Spinal cord (tissue), 10 donors: Measurements from ENCODE around the gene SNAP25. TPM values are rescaled to one million over a fixed set of nuclear protein-coding genes. Genes with fewer than 3 reads are reported as not detected.

Experiments used
- DNase-seq, 6 donors: peaks; one replicate each; pipeline versions ENCODE4 v3.0.0 to v3.0.0-alpha.2; 2013 to 2015; ENCODE audit warnings: low spot score in 6 of 6, low read depth in 4 of 6
- H3K27ac ChIP-seq: one replicate; pipeline ENCODE4 v1.5.1; 2013; ENCODE audit warnings: low read depth, low read length, control low read depth
- H3K27me3 ChIP-seq: one replicate; pipeline ENCODE4 v1.6.1; 2013; ENCODE audit warnings: low read length; ENCODE audit not compliant: control insufficient read depth, insufficient read depth
- H3K36me3 ChIP-seq: one replicate; pipeline ENCODE4 v1.6.1; 2013; ENCODE audit warnings: low read length; ENCODE audit not compliant: control insufficient read depth, insufficient read depth
- H3K4me1 ChIP-seq: one replicate; pipeline ENCODE4 v1.6.1; 2013; ENCODE audit warnings: low read length; ENCODE audit not compliant: control insufficient read depth, insufficient read depth
- H3K4me3 ChIP-seq: one replicate; pipeline ENCODE4 v1.5.1; 2013; ENCODE audit warnings: low read depth, low read length, control low read depth
- H3K9me3 ChIP-seq: one replicate; pipeline ENCODE4 v1.6.1; 2013; ENCODE audit warnings: low read length; ENCODE audit not compliant: control insufficient read depth, insufficient read depth
- WGBS: methylation state at CpG from one replicate; pipeline ENCODE4 v1.1.5; 2013; ENCODE audit warnings: missing lambda C conversion rate; ENCODE audit not compliant: insufficient coverage; 5-methylcytosine and 5-hydroxymethylcytosine counted together
- polyA plus RNA-seq, 2 donors: library from polyadenylated mRNA; unstranded; fragments of 120-200 nt; gene quantifications; one replicate each; pipeline ENCODE4 v1.2.1, GENCODE V29; 2013; ENCODE audit not compliant: insufficient read length in 2 of 2
- total RNA-seq, 2 donors: library from RNA; depleted of rRNA in 1 of 2; stranded (reverse); fragments of 120-200 nt in 1 of 2; fragments of >200 nt in 1 of 2; gene quantifications; one replicate each; pipeline versions ENCODE4 v1.2.3 to v1.2.4, GENCODE V29; 2013 to 2014
- donor health status: healthy.

The SNAP25 gene
- total and polyA plus RNA-seq, 4 donors, result 72.1 to 482 (median 391) TPM

- Histone ChIP-seq H3K27me3 (no peaks in the 10 kb centered on the region), H3K27ac (no peak overlapping the region), H3K9me3 (no peaks in the 10 kb centered on the region), H3K4me3 (no peak overlapping the region), H3K36me3 (no peaks in the 10 kb centered on the region), H3K4me1 (no peaks in the 10 kb centered on the region)
- WGBS, result 55% methylated on average over 3 of the region's 3 CpGs
- peak in 1 of 6 donors; percentile 22 for DNase-seq
Measured at GRCh38 chr20:10253780-10254179, 35.1 kb downstream of the SNAP25 start.

GRCh38 chr20:10255846-10256245 is 37.2 kb downstream of the SNAP25 start:
- Histone ChIP-seq H3K9me3 (no peaks in the 10 kb centered on the region), H3K4me1 (no peaks in the 10 kb centered on the region), H3K27me3 (no peaks in the 10 kb centered on the region), H3K4me3 (no peak overlapping the region), H3K27ac (no peak overlapping the region), H3K36me3 (no peaks in the 10 kb centered on the region)
- WGBS, result no CpG with 5 or more reads among the region's 1 CpG
- DNase-seq, result peak in 1 of 6 donors; percentile 35

DNA sequence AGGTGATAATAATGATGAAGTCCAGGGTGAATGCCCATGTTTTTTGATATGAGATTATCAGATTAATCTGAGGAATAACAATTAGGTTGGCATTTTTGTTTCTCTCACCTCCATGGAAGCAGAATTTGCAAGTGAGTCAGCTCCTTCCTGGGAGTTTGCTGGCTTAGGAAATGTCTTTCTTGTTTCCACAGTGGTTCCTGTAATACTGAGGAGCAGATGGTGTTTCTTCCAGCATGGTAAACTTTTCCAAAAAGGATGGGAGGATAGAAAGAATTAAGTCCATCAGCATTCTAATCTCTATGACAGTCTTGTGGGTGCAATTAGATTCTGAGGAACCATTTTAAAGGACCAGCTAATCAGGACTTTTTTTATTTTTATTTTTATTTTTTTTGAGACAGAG is 40.5 kb downstream of the SNAP25 start:
- no peaks in the 10 kb centered on the region for H3K27me3 ChIP-seq

DNA sequence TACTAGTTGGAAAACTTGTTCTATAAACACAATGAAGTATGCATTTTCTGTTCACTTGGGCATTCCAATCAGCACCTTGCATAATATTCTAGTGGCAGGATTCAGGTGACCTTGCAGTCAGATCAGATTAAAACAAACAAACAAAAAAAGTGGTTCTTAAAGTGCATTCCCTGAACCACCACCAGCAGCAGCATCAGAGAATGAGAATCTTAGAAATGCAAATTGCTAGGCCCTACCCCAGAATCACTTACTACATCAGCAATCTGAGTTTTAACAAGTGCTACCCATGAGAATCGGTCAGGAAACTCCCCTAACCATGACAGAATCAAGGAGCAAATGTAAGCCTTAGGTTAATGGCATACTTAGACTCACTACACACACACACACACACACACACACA is 41.7 kb downstream of the SNAP25 start:
- Histone ChIP-seq H3K4me3 (no peak overlapping the region), H3K27ac (no peak overlapping the region), H3K4me1 (no peaks in the 10 kb centered on the region), H3K9me3 (no peaks in the 10 kb centered on the region), H3K36me3 (no peaks in the 10 kb centered on the region), H3K27me3 (no peaks in the 10 kb centered on the region)
- no peak for DNase-seq
- no CpG with 5 or more reads among the region's 1 CpG for WGBS

More for the DNA sequence above, 40.5 kb downstream of the SNAP25 start:
- H3K9me3 ChIP-seq, result no peaks in the 10 kb centered on the region
- no peaks in the 10 kb centered on the region for H3K4me1 ChIP-seq
- no peaks in the 10 kb centered on the region for H3K36me3 ChIP-seq
- no peak overlapping the region for H3K4me3 ChIP-seq
- peak in 1 of 6 donors; percentile 38 for DNase-seq
- no peak overlapping the region for H3K27ac ChIP-seq

DNA sequence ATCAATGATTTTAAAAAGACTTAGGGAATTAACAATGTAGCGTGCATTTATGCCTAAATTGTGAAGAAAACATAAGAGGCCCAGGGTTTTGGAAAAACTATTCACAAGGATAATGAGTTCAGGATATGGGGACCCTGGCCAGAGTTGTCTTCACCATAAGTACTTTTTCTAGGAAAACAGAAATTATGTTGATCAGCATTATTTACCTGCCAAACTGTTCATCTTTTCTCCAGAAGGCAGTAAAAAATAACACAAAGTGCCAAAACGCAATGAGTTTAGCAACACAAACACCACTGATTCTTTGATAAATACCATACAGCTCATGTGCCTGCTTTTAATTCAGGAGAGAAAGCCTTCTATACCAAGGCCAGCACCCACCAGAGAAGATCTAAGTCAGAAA is 43.1 kb downstream of the SNAP25 start:
- Histone ChIP-seq H3K36me3 (no peaks in the 10 kb centered on the region), H3K27me3 (no peaks in the 10 kb centered on the region), H3K4me3 (no peak overlapping the region), H3K9me3 (no peaks in the 10 kb centered on the region), H3K4me1 (no peaks in the 10 kb centered on the region), H3K27ac (no peak overlapping the region)
- no peak for DNase-seq
- WGBS, result 83% methylated on average over 1 of the region's 2 CpGs

DNA sequence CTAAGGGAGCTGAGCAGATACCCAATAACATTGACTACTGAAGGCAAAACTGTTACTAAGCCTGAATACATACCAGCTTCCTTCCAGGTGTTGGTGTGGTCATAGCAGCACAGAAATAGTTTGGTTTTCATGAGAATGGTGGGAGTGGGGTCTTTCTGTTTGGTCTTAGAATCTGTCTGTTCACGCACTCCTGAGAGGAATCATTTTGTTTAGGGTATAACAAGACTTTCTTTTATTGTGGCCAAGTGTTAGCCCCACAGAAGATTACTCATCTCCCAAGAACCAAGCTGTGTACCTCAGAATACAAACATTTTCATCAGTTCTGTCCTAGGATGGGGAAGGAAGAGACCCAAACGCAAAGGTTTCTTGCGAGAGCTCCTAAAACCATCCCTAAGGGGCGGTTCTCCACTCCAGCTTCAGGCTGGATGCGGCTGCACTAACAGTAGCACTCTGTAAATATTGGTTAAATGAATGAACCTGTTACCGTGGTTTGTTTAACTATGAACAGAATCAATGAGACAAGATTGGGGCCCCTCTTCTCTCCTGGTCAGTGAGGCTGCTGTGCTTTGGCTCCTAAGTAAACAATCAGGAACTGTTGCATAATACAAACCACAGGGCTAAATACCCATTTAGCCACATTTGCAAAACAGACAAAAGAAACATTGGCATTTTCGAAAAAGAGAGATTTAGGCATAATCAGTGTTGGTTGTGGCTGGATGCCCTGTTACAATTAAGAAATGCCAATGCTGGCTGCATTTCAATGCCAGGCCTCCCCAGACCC is 44.9 kb downstream of the SNAP25 start:
- DNase-seq, result peak in 1 of 6 donors; percentile 24
- Histone ChIP-seq H3K27ac (no peak overlapping the region), H3K36me3 (no peaks in the 10 kb centered on the region), H3K9me3 (no peaks in the 10 kb centered on the region), H3K4me3 (no peak overlapping the region), H3K27me3 (no peaks in the 10 kb centered on the region), H3K4me1 (no peaks in the 10 kb centered on the region)
- WGBS, result no CpG with 5 or more reads among the region's 7 CpGs

DNA sequence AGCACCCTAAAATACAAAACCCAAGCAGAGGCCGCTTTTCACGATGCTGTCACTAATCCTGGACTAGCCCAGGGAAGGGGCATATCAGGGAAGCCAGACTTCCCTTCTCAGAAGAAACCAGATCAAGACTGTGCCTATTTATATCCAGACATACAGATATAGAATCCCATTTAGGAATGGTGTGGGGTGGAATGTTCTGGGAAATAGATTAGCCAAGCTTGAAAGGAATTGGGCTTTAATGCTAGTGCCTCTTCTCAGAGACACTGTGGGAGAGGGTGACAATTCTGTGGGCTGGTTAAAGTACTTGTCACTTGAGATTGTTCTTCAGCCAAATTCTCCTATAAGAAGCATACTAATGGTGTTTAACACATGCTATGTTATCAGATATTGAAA is 45.5 kb downstream of the SNAP25 start:
- no peak for DNase-seq
- Histone ChIP-seq H3K27ac (no peak overlapping the region), H3K9me3 (no peaks in the 10 kb centered on the region), H3K4me3 (no peak overlapping the region), H3K27me3 (no peaks in the 10 kb centered on the region), H3K4me1 (no peaks in the 10 kb centered on the region), H3K36me3 (no peaks in the 10 kb centered on the region)
- 65% methylated on average over 2 of the region's 2 CpGs for WGBS

DNA sequence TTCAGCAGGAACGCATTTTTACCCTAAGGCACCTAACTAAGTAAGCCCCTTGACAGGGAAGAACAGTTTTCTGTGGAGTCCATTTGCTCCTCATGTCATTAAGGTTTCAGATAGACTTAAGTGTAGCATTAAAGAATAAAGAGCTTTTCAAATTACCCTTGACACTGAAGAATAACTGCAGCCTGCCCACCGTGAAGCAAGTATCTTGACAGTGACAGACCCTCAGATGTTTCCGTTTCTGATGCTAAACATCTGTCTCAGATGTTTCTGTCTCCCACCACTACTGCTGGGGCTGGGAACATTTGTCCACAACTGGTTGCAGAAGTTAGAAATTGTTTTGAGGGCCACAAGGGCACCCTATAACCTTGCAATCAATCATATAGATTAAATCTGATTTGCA is 50.0 kb downstream of the SNAP25 start:
- H3K9me3 ChIP-seq, result no peaks in the 10 kb centered on the region
- H3K4me1 ChIP-seq, result peaks cover 4% of the 10 kb centered on the region
- H3K4me3 ChIP-seq, result no peak overlapping the region
- peak in 1 of 6 donors; percentile 9 for DNase-seq
- no CpG with 5 or more reads among the region's 3 CpGs for WGBS
- H3K27me3 ChIP-seq, result no peaks in the 10 kb centered on the region
- H3K36me3 ChIP-seq, result peaks cover 6% of the 10 kb centered on the region
- no peak overlapping the region for H3K27ac ChIP-seq

DNA sequence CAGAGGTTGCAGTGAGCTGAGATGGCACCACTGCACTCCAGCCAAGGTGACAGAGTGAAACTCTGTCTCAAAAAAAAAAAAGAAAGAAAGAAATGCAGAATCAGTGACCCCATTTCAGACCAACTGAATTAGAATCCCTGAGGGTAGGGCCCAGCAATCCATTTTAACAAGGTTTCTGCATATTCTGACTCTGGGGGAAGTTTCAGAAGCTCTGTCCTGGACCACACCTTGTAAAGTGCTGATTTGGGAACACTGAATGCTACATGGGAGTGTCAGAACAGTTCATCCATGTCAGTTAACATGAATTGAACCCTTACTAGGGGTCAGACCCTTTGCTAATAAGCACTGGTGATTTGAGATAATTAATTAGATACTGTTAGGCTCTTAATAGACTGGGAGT is 52.0 kb downstream of the SNAP25 start:
- no peaks in the 10 kb centered on the region for H3K27me3 ChIP-seq
- no peak overlapping the region for H3K4me3 ChIP-seq
- H3K4me1 ChIP-seq, result peaks cover 4% of the 10 kb centered on the region
- H3K9me3 ChIP-seq, result no peaks in the 10 kb centered on the region
- no peak overlapping the region for H3K27ac ChIP-seq
- H3K36me3 ChIP-seq, result peaks cover 10% of the 10 kb centered on the region
- DNase-seq, result no peak

GRCh38 chr20:10271494-10272219 is 53.0 kb downstream of the SNAP25 start:
- Histone ChIP-seq H3K4me1 (peaks cover 4% of the 10 kb centered on the region), H3K36me3 (peaks cover 10% of the 10 kb centered on the region), H3K27ac (no peak overlapping the region), H3K4me3 (no peak overlapping the region), H3K27me3 (no peaks in the 10 kb centered on the region), H3K9me3 (no peaks in the 10 kb centered on the region)
- DNase-seq, result peak in 2 of 6 donors; percentile 20 to 53
- 67% methylated on average over 5 of the region's 10 CpGs for WGBS
